ENCODE measurements around the gene CSNK2B. TPM values are rescaled to one million over a fixed set of nuclear protein-coding genes. Genes with fewer than 3 reads are reported as not detected.
A peak's percentile ranks its signal among the peaks of the same experiment; 100 is the strongest.

The CSNK2B gene
- total and polyA plus RNA-seq, 10 of the 15 experiments (the other 5 are each of a cell fraction or from before 2014, with no cell fraction given) = 56.3 to 405 (median 286) TPM

- TF ChIP-seq POLR2AphosphoS2 (IDR thresholded peaks at IDR 0.05; ENCODE audit: low read depth, low read length) (peak; percentile 93), NFXL1 (IDR thresholded peaks at IDR 0.05; ENCODE audit: borderline replicate concordance) (no peak), BHLHE40 (IDR thresholded peaks at IDR 0.05; ENCODE audit: borderline replicate concordance in 1 of 2, low read depth in 2 of 2, low read length in 1 of 2) (peak in 1 of 2 experiments; percentile 30; a peak in 1 of 4 replicates), STAT1 (conservative IDR thresholded peaks at IDR 0.05) (no peak), NFYA (IDR thresholded peaks at IDR 0.05; ENCODE audit: borderline replicate concordance, low read depth, low read length) (no peak), MEF2A (IDR thresholded peaks at IDR 0.05; ENCODE audit: insufficient read depth, low read depth, low read length) (no peak), ZNF207 (IDR thresholded peaks at IDR 0.05; ENCODE audit: borderline replicate concordance) (no peak), POLR2AphosphoS5 (IDR thresholded peaks at IDR 0.05; ENCODE audit: low read length) (peak; percentile 82), EED (IDR thresholded peaks at IDR 0.05; ENCODE audit: low read depth) (no peak; the same call in 1 of the 2 replicates), ATF3 (IDR thresholded peaks at IDR 0.05; ENCODE audit: borderline replicate concordance, extremely low read depth, low read depth, low read length) (no peak), ZNF24 (IDR thresholded peaks at IDR 0.05) (no peak), ZNF622 (IDR thresholded peaks at IDR 0.05) (no peak), ESRRA (IDR thresholded peaks at IDR 0.05; ENCODE audit: low read length) (no peak), MXI1 (IDR thresholded peaks at IDR 0.05; ENCODE audit: low read depth, low read length) (peak; percentile 61), ZBTB33 (IDR thresholded peaks at IDR 0.05) (no peak), CBX3 (IDR thresholded peaks at IDR 0.05; ENCODE audit: borderline replicate concordance, low read depth) (no peak), MEF2B (IDR thresholded peaks at IDR 0.05; ENCODE audit: partially characterized antibody, poor library complexity, severe bottlenecking) (no peak), NKRF (conservative IDR thresholded peaks at IDR 0.05) (peak; percentile 92)
- TF ChIP-seq, protein P1, sequence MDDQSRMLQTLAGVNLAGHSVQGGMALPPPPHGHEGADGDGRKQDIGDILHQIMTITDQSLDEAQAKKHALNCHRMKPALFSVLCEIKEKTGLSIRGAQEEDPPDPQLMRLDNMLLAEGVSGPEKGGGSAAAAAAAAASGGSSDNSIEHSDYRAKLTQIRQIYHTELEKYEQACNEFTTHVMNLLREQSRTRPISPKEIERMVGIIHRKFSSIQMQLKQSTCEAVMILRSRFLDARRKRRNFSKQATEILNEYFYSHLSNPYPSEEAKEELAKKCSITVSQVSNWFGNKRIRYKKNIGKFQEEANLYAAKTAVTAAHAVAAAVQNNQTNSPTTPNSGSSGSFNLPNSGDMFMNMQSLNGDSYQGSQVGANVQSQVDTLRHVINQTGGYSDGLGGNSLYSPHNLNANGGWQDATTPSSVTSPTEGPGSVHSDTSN (IDR thresholded peaks at IDR 0.05; ENCODE audit: insufficient replicate concordance, low read depth, low read length) = peak; percentile 5
- TF ChIP-seq, protein P2, sequence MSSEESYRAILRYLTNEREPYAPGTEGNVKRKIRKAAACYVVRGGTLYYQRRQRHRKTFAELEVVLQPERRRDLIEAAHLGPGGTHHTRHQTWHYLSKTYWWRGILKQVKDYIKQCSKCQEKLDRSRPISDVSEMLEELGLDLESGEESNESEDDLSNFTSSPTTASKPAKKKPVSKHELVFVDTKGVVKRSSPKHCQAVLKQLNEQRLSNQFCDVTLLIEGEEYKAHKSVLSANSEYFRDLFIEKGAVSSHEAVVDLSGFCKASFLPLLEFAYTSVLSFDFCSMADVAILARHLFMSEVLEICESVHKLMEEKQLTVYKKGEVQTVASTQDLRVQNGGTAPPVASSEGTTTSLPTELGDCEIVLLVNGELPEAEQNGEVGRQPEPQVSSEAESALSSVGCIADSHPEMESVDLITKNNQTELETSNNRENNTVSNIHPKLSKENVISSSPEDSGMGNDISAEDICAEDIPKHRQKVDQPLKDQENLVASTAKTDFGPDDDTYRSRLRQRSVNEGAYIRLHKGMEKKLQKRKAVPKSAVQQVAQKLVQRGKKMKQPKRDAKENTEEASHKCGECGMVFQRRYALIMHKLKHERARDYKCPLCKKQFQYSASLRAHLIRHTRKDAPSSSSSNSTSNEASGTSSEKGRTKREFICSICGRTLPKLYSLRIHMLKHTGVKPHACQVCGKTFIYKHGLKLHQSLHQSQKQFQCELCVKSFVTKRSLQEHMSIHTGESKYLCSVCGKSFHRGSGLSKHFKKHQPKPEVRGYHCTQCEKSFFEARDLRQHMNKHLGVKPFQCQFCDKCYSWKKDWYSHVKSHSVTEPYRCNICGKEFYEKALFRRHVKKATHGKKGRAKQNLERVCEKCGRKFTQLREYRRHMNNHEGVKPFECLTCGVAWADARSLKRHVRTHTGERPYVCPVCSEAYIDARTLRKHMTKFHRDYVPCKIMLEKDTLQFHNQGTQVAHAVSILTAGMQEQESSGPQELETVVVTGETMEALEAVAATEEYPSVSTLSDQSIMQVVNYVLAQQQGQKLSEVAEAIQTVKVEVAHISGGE (CRISPR knock-in tag; IDR thresholded peaks at IDR 0.05) = no peak
Measured at GRCh38 chr6:31660381-31661261, 5.3 kb upstream of the CSNK2B start, which contains the start of gene C6orf47 (continued).
